HT1080 (cell line): ENCODE data around the gene YWHAG. TPM values are rescaled to one million over a fixed set of nuclear protein-coding genes. Genes with fewer than 3 reads are reported as not detected.
"Not testable (repeated sequence)": the region's sequence is repeated elsewhere in the genome, so short reads cannot be mapped to it uniquely, and the experiment has no call there.

ENCODE experiments used
- DNase-seq: peaks from one replicate; pipeline ENCODE4 v3.0.0-alpha.2; 2015; ENCODE audit warnings: low read depth
- polyA plus RNA-seq, 2 experiments: library from polyadenylated mRNA; depleted of rRNA; stranded (reverse); fragments of >200 nt; gene quantifications; 2 replicates each; pipeline ENCODE4 v1.2.3, GENCODE V29; 2015
- total RNA-seq: library from RNA; depleted of rRNA; stranded (reverse); fragments of >200 nt; shearing (Covaris generic); gene quantifications from 2 replicates; pipeline ENCODE4 v1.2.3, GENCODE V29; 2014; rRNA removed

Gene YWHAG
- total RNA-seq: 71.3 and 93.3 TPM in 2 replicates
- 119 and 143 TPM in 2 replicates for polyA plus RNA-seq (2015; cell fraction: cytosol; rRNA removed)
- polyA plus RNA-seq (2015; cell fraction: nucleus; rRNA removed): 112 and 128 TPM in 2 replicates

DNA sequence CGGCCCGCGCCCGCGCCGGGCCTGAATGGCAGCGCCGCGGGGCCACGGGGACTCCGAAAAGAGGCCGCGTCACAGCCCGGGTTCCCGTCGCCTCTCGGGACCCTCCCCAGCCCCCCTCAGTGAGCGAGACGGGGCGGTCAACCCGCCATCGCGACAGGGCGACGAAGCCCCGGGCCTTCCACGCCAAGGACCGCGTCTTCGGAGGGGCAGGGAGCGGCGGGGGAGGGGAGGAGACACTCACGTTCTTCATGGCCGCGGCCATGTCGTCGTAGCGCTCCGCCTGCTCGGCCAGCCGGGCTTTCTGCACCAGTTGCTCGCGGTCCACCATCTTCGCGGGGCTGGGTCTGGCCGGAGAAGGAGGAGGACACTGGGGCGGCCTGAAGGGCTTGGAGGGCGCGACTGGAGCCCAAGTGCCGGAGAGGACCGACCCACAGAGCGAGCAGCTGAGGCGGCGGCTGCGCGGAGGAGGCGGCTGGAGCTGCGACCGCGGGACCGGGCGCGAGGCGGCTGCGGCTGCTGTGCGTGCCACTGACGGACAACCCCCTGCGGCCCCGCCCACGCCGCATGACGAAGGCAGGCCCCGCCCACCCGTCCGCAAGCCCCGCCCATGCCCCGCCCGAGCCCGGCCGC, at the start of gene YWHAG:
Gene YWHAG, minus strand, starts transcription at position 511 of the 630 bp plus-strand sequence. Its CDS starts 183 bp downstream, at position 328.
- peak; percentile 77 for DNase-seq

DNA sequence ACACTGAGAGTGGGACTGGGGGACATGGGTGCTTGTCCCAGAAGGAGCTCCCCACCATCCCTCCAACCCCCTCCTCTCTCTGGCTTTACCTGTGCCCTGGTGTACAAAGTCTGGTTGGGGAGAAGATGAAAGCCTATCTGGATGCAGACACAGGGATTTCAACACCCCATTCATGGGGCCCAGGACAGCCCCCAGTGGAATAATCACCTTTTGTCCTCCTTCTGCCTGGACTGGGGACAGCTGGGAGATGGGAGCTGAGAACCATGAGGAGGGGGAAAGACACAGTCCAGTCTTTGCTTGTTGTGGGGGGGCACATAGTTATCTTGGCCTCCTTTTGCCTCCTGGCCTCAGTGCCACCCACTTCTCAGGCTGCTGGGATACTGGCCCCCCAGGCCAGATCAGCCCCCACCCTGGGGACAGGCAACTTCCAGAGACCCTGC, 49.4 kb upstream of the YWHAG start:
- DNase-seq: no peak

DNA sequence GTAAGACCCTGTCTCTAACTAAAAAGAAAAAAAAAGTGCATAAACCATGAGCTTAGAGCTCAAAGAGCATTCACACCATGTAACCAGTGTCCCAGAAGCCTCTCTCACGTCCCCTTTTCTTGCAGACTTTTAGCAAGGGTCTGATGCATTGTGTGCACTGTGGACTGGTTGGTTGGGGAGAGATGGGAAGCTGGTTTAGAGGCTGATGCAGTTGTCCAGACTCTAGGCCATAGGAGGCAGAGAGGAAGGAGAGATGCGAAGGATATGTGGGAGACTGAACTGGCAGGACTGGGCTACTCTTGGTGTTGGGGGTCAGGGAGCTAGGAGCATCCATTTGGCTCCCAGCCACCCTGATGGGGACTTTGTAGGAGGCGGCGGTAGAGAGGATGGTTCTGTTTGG, 48.9 kb upstream of the YWHAG start:
- DNase-seq: no peak

DNA sequence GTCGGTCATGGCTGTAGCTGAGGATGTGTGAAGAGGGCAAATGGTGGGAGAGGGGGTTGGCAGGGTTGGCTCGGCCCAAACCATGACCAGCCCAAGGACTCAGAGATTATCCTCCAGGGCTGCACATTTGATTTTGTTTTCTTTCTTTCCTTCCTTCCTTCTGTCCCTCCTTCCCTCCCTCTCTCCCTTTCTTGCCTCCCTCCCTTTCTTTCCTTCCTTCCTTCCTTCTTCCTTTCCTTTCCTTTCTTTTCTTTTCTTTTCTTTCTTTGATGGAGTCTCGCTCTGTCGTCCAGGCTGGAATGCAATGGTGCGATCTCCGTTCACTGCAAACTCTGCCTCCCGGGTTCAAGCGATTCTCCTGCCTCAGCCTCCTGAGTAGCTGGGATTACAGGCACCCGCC, 46.9 kb upstream of the YWHAG start:
- no peak for DNase-seq

- no peak for DNase-seq
Measured at GRCh38 chr7:76403780-76404494, 45.1 kb upstream of the YWHAG start.

GRCh38 chr7:76403097-76403496, 44.3 kb upstream of the YWHAG start:
- not testable (repeated sequence) for DNase-seq

GRCh38 chr7:76400248-76400647, 41.5 kb upstream of the YWHAG start:
- DNase-seq: no peak

GRCh38 chr7:76397409-76398183, 38.8 kb upstream of the YWHAG start:
- DNase-seq: no peak

DNA sequence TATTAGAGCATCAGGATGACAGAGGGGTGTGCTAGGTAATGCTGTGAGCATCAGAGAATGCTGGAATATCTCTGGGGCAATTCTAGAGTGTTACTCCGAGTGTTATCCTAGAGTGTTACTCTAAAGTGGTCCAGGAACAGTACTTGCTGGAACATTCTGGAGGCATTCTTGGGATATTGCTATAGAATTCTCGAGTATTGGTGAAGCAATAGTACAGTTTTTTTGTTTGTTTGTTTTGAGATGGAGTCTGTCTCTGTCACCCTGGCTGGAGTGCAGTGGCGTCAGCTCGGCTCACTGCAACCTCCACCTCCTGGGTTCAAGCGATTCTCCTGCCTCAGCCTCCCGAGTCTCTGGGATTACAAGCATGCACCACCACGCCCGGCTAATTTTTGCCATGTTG, 38.1 kb upstream of the YWHAG start:
- DNase-seq: no peak

GRCh38 chr7:76395965-76396726, 37.4 kb upstream of the YWHAG start:
- DNase-seq: no peak

- DNase-seq: not testable (repeated sequence)
Measured at GRCh38 chr7:76395605-76395964, 36.8 kb upstream of the YWHAG start.

DNA sequence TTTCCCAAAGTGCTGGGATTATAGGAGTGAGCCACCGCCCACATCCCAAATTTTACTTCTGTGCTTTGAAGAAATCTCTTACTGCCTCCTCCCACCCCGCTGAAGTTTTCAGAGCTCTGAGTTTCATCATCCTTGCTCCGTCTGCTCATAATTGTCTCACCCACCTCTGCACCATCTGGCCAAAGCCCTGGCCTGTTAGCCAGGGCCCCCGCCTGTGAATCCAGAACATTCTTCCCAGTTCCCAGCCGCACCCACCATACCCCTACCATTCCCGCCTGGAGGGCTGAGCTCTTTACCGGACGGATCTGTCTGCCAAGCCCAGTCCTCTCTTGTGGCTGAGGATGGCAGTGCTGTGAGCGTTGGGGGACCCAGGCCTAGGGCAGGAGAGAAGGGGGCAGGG, 36.2 kb upstream of the YWHAG start:
- no peak for DNase-seq

DNA sequence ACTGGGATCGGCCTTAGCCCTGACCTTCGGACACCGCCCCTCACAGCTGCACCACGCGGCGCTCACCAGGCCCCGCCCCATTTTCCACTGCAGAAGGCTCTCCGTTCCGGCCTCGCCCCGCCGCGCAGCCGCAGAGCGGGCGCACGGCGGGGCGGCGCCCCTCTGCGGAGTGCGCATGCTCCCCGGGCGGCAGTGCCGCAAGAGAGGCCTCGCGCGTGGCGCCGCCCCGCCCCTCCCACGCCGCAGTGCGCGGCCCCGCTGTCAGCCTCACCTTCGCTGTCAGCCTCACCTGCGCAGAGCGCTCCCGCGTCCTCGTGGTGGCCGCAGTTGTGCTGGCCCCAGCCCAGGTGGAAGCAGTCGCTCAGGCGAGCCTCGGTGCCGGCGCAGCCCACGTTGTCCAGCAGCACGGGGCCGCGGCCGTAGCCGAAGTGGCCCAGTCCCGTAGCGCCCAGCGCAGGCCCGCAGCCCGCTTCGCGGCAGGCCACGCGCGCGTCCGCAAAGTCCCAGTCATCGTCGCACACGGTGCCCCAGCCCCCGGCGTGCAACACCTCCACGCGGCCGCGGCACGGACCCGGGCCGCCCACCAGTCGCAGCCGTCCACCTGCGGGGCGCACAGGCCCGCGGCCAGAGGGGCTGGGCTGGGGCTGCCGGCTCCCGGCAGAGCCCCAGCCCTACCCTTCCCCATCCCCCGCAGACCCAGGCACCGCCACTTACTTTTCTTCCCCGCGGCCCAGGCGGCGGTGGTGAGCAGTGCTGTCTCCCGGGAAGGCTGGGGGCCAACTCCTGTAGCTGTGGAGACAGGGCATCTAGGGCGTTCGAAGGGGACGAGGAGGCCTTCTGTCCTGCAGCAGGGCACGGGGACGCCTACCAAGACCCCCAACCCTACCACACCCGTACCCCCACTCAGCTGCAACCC, 34.6 kb upstream of the YWHAG start:
- peak; percentile 72 for DNase-seq

DNA sequence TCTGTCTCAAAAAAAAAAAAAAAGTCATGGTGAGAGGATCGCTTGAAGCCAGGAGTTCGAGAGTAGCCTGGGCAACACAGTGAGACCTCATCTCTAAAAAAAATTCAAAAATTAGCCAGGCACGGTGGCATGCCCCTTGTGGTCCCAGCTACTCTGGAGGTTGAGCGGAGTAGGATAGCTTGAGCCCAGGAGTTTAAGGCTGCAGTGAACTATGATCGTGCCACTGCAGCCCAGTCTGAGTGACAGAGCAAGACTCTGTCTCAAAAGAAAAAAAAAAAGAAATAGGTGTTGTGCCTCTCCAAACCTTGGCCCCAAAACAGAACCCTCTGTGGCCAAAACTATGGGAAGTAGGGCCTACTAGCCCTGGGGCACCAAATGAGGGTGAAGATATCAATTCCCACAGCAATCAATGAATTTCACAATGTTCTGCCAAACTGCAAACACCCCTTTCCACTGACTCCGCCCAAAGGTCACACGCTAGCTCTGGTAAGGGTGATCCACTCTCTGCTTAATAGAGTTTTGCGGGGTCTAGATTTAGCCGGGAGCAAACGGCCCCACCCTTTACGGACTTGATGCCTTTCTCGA, 33.8 kb upstream of the YWHAG start:
- no peak for DNase-seq

GRCh38 chr7:76390092-76390491, 31.3 kb upstream of the YWHAG start:
- DNase-seq: no peak

GRCh38 chr7:76387789-76388188, 29.0 kb upstream of the YWHAG start:
- DNase-seq: not testable (repeated sequence)

DNA sequence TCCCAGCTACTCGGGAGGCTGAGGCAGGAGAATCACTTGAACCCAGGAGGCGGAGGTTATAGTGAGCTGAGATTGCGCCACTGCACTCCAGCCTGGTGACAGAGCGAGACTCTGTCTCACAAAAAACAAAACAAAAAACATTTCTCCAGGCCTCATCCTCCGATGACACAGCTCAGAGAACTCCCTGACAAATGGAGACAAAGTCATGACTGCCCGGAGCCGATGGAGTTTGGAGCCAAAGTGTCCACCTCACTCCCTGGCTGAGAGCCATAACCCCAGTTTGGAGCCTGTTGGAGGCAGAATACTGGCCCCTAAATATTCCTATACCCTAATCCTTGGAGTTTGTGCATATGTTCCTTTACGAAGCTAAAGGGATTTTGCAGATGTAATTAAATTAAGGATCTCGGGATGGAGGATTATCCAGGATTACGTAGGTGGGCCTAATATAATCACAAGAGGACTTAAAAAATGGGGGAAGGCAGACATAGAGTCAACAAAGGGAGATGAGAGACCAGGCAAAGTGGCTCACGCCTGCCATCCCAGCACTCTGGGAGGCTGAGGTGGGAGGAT, 28.0 kb upstream of the YWHAG start:
- no peak for DNase-seq

GRCh38 chr7:76383089-76383944, 24.5 kb upstream of the YWHAG start:
- no peak for DNase-seq

DNA sequence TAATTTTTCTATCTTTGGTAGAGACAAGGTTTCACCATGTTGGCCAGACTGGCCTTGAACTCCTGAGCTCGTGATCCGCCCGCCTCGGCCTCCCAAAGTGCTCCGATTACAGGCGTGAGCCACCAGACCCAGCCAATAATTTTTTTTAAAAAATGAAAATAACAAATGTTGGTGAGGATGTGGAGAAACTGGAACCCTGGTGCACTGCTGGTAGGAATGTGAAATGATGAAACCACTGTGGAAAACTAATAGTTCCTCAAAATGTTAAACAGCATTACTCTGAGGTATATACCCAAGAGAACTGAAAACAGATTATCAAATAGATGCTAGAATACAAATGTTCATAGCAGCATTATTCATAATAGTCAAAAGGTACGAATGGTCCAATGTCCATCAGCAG, 23.0 kb upstream of the YWHAG start:
- DNase-seq: no peak
